Ishikawa (cell line): ENCODE results near the gene POLR3K.
A peak's percentile ranks its signal among the peaks of the same experiment; 100 is the strongest.

ENCODE experiments used
- CEBPB ChIP-seq: IDR thresholded peaks from 2 replicates; pipeline ENCODE4 v1.6.1; 2012
- CREB1 ChIP-seq: IDR thresholded peaks from 2 replicates; pipeline ENCODE4 v1.6.1; 2012; ENCODE audit warnings: low read depth
- EGR1 ChIP-seq: IDR thresholded peaks from 2 replicates; pipeline ENCODE4 v1.6.1; 2012
- EP300 ChIP-seq: IDR thresholded peaks from 2 replicates; pipeline ENCODE4 v1.6.1; 2012; ENCODE audit warnings: borderline replicate concordance
- FOXM1 ChIP-seq: IDR thresholded peaks from 2 replicates; pipeline ENCODE4 v1.6.1; 2012; ENCODE audit warnings: low read depth, borderline replicate concordance
- NFIC ChIP-seq: IDR thresholded peaks from 2 replicates; pipeline ENCODE4 v1.6.1; 2012
- RAD21 ChIP-seq: IDR thresholded peaks from 2 replicates; pipeline ENCODE4 v1.6.1; 2012; ENCODE audit warnings: low read depth
- TAF1 ChIP-seq: IDR thresholded peaks from 2 replicates; pipeline ENCODE4 v1.6.1; 2012; ENCODE audit warnings: low read depth, mild to moderate bottlenecking
- TCF12 ChIP-seq: IDR thresholded peaks from 2 replicates; pipeline ENCODE4 v1.6.1; 2012; ENCODE audit warnings: low read depth
- TEAD4 ChIP-seq: IDR thresholded peaks from 2 replicates; pipeline ENCODE4 v1.6.1; 2012
- YY1 ChIP-seq: IDR thresholded peaks from 2 replicates; pipeline ENCODE4 v1.6.1; 2012; ENCODE audit warnings: low read depth
- ZBTB7A ChIP-seq: IDR thresholded peaks from 2 replicates; pipeline ENCODE4 v1.6.1; 2012; ENCODE audit warnings: low read depth
- TF ChIP-seq, protein P1 (sequence below): IDR thresholded peaks from 2 replicates; pipeline ENCODE4 v1.6.1; 2012
- TF ChIP-seq, protein P2 (sequence below): IDR thresholded peaks from 2 replicates; pipeline ENCODE4 v1.6.1; 2012
- TF ChIP-seq, protein P3 (sequence below): IDR thresholded peaks from 2 replicates; pipeline ENCODE4 v1.6.1; 2012; ENCODE audit warnings: low read depth, mild to moderate bottlenecking

The POLR3K gene

DNA sequence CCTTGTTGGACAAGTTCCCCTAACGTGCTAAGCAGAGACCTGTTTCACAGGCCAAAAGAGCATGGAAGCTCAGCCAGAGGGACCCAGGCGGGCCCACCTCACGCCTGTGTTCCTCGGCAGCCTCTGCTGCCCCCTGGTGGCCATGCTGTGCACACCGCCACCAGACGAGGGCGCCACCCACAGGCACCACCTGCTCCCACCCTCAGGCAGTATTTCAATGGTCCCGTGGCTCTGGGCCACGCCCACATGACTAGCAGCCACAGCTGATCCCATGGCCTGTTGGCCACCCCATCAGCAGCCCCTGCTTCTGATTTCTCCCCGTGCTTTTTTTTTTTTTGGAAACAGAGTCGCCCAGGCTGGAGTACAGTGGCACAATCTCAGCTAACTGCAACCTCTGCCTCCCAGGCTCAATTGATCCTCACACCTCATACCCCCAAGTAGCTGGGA lies 43.5 kb upstream of the POLR3K start:
- TF ChIP-seq RAD21 (peak; percentile 87), YY1 (no peak), EGR1 (no peak), TAF1 (no peak), ZBTB7A (no peak), TCF12 (no peak)
- TF ChIP-seq, protein P1, sequence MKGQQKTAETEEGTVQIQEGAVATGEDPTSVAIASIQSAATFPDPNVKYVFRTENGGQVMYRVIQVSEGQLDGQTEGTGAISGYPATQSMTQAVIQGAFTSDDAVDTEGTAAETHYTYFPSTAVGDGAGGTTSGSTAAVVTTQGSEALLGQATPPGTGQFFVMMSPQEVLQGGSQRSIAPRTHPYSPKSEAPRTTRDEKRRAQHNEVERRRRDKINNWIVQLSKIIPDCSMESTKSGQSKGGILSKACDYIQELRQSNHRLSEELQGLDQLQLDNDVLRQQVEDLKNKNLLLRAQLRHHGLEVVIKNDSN: peak; percentile 81
- TF ChIP-seq, protein P2, sequence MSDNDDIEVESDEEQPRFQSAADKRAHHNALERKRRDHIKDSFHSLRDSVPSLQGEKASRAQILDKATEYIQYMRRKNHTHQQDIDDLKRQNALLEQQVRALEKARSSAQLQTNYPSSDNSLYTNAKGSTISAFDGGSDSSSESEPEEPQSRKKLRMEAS: peak; percentile 52; the same call in 1 of the 2 replicates

DNA sequence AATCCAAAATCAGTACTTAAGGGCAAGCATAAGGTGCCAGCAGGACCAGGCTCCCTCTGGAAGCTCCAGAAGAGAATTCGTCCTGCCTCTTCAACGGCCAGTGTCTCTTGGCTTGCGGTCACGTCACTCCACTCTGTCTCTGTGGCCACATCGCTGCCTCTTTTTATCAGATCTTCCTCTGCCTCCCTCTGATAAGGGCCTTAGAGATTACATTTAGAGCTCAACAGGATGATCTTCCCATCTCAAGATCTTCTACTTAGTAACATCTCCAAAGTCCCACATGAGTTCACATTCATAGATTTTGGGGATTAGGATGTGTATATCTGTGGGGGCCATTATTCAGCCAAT lies 41.5 kb upstream of the POLR3K start:
- TF ChIP-seq, protein P3, sequence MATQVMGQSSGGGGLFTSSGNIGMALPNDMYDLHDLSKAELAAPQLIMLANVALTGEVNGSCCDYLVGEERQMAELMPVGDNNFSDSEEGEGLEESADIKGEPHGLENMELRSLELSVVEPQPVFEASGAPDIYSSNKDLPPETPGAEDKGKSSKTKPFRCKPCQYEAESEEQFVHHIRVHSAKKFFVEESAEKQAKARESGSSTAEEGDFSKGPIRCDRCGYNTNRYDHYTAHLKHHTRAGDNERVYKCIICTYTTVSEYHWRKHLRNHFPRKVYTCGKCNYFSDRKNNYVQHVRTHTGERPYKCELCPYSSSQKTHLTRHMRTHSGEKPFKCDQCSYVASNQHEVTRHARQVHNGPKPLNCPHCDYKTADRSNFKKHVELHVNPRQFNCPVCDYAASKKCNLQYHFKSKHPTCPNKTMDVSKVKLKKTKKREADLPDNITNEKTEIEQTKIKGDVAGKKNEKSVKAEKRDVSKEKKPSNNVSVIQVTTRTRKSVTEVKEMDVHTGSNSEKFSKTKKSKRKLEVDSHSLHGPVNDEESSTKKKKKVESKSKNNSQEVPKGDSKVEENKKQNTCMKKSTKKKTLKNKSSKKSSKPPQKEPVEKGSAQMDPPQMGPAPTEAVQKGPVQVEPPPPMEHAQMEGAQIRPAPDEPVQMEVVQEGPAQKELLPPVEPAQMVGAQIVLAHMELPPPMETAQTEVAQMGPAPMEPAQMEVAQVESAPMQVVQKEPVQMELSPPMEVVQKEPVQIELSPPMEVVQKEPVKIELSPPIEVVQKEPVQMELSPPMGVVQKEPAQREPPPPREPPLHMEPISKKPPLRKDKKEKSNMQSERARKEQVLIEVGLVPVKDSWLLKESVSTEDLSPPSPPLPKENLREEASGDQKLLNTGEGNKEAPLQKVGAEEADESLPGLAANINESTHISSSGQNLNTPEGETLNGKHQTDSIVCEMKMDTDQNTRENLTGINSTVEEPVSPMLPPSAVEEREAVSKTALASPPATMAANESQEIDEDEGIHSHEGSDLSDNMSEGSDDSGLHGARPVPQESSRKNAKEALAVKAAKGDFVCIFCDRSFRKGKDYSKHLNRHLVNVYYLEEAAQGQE: no peak
- no peak for TF ChIP-seq ZBTB7A
- TF ChIP-seq TCF12: no peak
- no peak for TF ChIP-seq EP300
- no peak for TF ChIP-seq EGR1
- no peak for TF ChIP-seq CREB1
- TF ChIP-seq FOXM1: no peak
- no peak for TF ChIP-seq CEBPB
- no peak for TF ChIP-seq RAD21
- TF ChIP-seq, protein P2: no peak
- TF ChIP-seq YY1: no peak
- TF ChIP-seq TEAD4: no peak
- TF ChIP-seq TAF1: no peak

DNA sequence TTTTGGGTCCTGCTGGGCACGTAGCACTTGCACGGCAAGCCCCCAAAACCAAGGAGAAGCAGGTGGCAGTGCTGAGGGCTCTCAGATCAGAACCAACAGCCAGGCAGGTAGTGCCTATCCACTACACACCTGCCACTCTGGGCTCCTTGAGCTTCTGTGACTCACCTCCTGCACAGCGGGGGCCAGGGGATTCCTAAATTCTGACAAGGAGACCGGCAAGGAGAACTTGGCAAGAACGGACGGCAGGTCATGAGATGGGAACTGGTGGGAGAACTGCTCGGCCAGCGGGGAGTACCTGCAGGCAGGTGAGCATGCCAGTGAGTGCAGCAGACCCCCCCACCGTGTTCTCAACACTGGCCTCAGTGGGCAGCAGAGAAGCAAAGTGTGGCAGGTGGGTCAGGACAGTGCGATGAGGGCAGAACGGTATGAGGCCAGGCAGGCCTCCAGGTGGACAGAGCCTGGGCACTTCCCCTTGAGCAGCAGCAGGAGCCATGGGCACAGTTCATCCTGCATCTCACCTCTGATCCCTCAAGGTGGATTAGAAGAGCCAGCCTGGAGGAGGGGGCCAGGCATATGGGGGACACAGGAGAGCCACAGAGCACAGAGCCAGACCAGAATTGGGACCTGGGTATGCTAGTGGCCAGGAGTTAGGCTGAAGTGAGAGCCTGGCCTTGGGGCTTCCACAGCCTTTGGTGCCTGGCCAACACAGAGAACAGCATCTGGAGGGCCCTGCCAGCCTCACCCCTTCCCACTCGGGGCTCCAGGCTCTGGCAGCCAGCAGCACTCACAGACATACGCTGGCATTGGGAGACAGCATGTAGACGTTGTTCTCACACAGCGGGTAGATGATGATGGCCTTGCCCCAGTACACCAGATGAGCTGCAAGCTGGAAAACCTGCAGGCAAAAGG lies 39.3 kb upstream of the POLR3K start:
- TF ChIP-seq TEAD4 (peak; percentile 55), TCF12 (peak; percentile 86), EGR1 (no peak), EP300 (peak; percentile 63; the same call in 1 of the 2 replicates), YY1 (0 out of 2 replicates have a peak, but pooled peaks have one; percentile 15), NFIC (peak; percentile 83), RAD21 (no peak)
- TF ChIP-seq, protein P2: peak; percentile 39; the same call in 1 of the 2 replicates
- TF ChIP-seq, protein P3: no peak
- TF ChIP-seq, protein P1: no peak

DNA sequence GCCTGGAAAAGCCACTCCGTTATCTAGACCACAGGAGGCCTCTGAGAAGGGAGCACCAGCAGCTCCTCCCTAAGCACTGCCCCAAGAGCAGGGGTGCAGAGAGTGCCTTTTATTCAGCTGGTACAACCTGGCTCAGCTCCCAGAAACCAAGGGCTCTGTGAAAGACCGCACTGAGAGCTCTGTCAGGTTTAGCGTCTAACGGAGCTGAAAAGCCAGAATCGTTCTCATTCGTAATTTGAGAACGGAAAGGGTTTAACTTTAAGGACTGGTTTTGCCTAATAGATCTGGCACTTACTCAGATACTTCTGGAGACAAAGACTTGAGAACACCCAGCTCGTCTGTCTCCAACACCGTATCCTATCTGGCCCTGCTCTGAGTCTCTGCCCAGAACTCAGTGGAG lies 38.1 kb upstream of the POLR3K start:
- 0 out of 2 replicates have a peak, but pooled peaks have one; percentile 50 for TF ChIP-seq TCF12
- no peak for TF ChIP-seq FOXM1
- peak; percentile 79 for TF ChIP-seq NFIC

DNA sequence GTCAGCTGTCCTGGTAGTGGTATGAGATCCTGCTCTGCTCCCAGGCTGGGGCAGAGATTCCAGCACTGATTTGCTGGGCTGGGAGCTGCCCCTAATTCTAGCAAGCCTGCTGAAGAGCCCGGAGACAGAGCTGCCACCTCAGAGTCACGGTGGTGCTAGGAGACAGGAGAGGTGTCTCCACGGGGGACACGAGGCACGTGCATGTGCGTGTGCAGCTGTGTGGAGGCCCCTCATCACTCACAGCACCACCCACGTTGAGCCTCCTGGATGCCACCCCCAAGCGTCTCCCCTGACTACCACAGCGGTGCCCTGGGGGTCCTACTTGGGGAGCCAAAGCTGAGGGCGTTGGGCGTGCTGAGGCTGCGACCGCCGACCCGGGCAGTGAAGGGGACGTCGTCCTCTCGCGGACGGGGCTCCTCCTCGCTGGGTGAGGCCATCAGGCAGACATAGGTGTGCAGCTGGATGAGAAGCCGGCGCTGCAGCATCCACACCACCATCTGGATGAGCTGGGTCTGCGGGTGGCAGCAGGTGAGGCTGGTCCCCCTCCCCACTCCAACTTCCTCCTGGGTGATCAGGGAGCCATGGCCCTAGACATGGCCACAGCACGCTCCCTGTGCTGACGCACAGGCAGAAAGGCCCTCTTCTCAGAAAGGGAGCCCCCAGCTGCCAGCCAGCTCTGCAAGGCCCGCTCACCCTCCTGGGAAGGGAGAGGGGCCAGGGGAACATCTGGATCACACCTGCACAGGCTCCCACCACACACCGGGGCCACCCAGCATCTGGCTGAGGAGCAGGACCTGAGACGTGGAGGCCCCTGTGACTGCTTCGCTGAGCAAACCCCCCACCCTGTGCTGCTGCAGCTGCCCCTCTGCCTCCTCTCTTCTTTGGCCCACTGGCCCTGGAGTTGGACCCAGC lies 36.2 kb upstream of the POLR3K start:
- TF ChIP-seq, protein P1: no peak
- no peak for TF ChIP-seq CREB1
- no peak for TF ChIP-seq EGR1
- TF ChIP-seq EP300: no peak
- TF ChIP-seq TCF12: no peak
- no peak for TF ChIP-seq TEAD4
- TF ChIP-seq, protein P2: no peak
- no peak for TF ChIP-seq RAD21
